DMS 273 (cell line): Measurements from ENCODE around the gene CC2D1B.

Source experiments
- DNase-seq: peaks from one replicate; lab custom pipeline; 2025; ENCODE audit not compliant: unreplicated experiment; lab: John Stamatoyannopoulos, UW

The CC2D1B gene

GRCh38 chr1:52306227-52307006 is 59.6 kb downstream of the CC2D1B start:
- DNase-seq, result no peak

GRCh38 chr1:52305417-52306226 is 60.4 kb downstream of the CC2D1B start:
- no peak for DNase-seq
